ENCODE measurements around the gene ANKRD44.

DNA sequence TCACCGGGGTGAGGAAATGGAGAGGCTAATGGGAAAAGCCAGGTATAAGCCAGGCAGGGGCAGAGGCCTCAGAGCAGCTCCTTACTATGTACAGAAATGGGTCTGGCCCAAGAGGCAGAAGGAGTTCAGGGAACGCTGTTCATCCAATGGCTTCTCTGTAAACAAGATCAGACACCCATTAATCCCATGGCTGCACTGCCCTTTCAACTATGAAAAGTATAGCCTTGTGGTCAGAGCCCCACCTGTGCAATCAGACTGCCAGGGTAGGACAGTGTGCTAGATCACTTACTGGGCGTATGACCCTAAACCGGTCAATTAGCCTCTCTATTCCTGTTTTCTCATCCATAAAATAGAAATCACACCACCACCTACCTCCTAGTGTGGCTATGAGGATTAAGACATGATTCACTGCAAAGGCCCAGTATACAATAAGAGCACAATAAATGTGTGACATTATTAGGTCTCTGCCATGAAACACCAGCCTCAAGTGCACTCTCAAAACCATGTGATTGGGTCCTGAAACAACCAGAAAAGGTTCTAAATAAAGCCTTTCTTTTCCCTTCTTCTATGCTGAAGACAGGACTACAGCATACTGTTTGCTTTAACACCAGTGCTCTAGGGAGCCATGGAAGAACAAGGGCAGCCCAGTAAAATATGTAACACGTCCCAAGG, 4.4 kb downstream of the ANKRD44 start:
- TF ChIP-seq CTCF (IDR thresholded peaks at IDR 0.05; ENCODE audit: low read depth, low read length, poor library complexity, severe bottlenecking) (no peak), EZH2phosphoT487 (IDR thresholded peaks at IDR 0.05; ENCODE audit: borderline replicate concordance, low read length) (no peak)

Measured in DOHH2 (cell line).